Measurements from ENCODE around the gene BARD1.

DNA sequence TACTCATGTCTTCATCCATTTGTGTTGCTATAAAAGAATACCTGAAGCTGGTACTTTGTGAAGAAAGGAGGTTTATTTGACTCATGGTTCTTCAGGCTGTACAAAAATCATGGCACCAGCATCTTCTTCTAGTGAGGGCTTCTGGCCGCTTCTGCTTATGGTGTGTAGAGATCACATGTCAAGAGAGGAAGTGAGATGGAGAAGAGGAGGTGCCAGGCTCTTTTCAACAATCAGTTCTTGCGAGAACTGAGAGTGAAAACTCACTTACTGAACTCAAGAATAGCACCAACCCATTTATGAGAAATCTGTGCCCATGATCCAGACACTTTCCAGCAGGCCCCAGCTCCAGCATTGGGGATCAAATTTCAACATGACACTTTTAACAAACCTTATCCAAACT, 30.0 kb upstream of the BARD1 start:
- TF ChIP-seq, protein P1, sequence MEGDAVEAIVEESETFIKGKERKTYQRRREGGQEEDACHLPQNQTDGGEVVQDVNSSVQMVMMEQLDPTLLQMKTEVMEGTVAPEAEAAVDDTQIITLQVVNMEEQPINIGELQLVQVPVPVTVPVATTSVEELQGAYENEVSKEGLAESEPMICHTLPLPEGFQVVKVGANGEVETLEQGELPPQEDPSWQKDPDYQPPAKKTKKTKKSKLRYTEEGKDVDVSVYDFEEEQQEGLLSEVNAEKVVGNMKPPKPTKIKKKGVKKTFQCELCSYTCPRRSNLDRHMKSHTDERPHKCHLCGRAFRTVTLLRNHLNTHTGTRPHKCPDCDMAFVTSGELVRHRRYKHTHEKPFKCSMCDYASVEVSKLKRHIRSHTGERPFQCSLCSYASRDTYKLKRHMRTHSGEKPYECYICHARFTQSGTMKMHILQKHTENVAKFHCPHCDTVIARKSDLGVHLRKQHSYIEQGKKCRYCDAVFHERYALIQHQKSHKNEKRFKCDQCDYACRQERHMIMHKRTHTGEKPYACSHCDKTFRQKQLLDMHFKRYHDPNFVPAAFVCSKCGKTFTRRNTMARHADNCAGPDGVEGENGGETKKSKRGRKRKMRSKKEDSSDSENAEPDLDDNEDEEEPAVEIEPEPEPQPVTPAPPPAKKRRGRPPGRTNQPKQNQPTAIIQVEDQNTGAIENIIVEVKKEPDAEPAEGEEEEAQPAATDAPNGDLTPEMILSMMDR (conservative IDR thresholded peaks at IDR 0.05; ENCODE audit: low read depth, low read length) = no peak
- TF ChIP-seq EZH2 (IDR thresholded peaks at IDR 0.05; ENCODE audit: borderline replicate concordance, low read depth, low read length, poor library complexity, severe bottlenecking) = no peak
